Adipocyte (in vitro differentiated cells): ENCODE measurements around the gene RPRD2.

Source experiments
- DNase-seq: peaks from one replicate; pipeline ENCODE4 v3.0.0-alpha.2; 2015; ENCODE audit warnings: low read depth
- H3K27me3 ChIP-seq: replicated peaks from 2 replicates; pipeline ENCODE4 v1.7.0; 2013; ENCODE audit warnings: mild to moderate bottlenecking, low read length, moderate library complexity; ENCODE audit not compliant: control insufficient read depth, insufficient read depth
- H3K36me3 ChIP-seq: 2 replicates; pipeline ENCODE4 v1.7.0; 2013; ENCODE audit warnings: low read length, mild to moderate bottlenecking, moderate library complexity; ENCODE audit not compliant: control insufficient read depth, insufficient read depth, severe bottlenecking
- H3K4me1 ChIP-seq: 2 replicates; pipeline ENCODE4 v1.7.0; 2013; ENCODE audit warnings: mild to moderate bottlenecking, low read length, moderate library complexity; ENCODE audit not compliant: control insufficient read depth, insufficient read depth
- H3K4me3 ChIP-seq: 2 replicates; pipeline ENCODE4 v1.7.0; 2013; ENCODE audit warnings: mild to moderate bottlenecking, low read length, moderate library complexity
- H3K9ac ChIP-seq: 2 replicates; pipeline ENCODE4 v1.7.0; 2013; ENCODE audit warnings: mild to moderate bottlenecking, low read length, moderate library complexity
- H3K9me3 ChIP-seq: 2 replicates; pipeline ENCODE4 v1.7.0; 2013; ENCODE audit warnings: mild to moderate bottlenecking, low read length, moderate library complexity; ENCODE audit not compliant: control insufficient read depth

RPRD2 gene

GRCh38 chr1:150516050-150516591 is 152.2 kb downstream of the RPRD2 start:
- Histone ChIP-seq H3K4me1 (peaks cover 9% of the 10 kb centered on the region), H3K9me3 (no peaks in the 10 kb centered on the region), H3K27me3 (no peaks in the 10 kb centered on the region), H3K9ac (peak overlapping the region; percentile 86), H3K4me3 (peak overlapping the region; percentile 94), H3K36me3 (peaks cover 15% of the 10 kb centered on the region)
- peak; percentile 50 for DNase-seq

GRCh38 chr1:150516616-150517015 is 152.7 kb downstream of the RPRD2 start:
- DNase-seq = no peak
- peaks cover 10% of the 10 kb centered on the region for H3K36me3 ChIP-seq
- H3K4me3 ChIP-seq = peak overlapping the region; percentile 94
- no peaks in the 10 kb centered on the region for H3K27me3 ChIP-seq
- peaks cover 9% of the 10 kb centered on the region for H3K4me1 ChIP-seq
- peak overlapping the region; percentile 86 for H3K9ac ChIP-seq
- no peaks in the 10 kb centered on the region for H3K9me3 ChIP-seq

DNA sequence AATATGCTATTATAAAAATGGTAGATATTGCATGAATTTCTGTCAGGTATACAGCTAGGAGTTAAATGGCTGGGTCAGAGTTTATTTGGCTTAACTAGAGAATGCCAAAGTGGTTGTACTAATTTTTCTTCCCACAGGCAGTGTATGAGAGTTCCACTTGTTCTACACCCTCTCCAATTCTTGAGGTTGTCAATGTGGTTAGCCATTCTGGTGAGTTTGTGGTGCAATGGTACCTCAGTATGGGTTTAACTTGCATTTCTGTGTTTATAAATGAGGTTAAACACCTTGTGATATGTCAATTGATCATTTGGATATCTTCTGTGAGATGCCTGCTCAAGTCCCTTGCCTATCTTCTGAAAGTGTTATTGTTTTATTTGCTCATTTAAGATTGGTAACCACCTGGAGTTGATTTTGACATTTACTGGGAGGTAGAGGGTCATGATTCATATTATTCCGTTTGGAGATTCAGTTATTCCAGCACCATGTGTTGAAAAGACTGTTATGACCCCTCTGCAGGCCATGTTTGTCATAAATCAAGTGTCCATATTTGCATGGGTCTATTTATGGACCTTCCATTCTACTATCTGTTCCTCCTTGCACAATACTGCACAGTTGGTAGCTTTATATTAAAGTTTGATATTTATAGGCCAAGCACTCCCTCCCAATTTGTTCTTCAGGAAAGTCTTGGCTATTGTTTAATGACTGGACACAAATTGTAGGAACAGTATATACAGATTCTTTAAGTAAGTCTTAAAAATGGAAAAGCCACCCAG is 157.4 kb downstream of the RPRD2 start:
- no peak overlapping the region for H3K4me3 ChIP-seq
- DNase-seq = no peak
- H3K9me3 ChIP-seq = no peaks in the 10 kb centered on the region
- no peaks in the 10 kb centered on the region for H3K36me3 ChIP-seq
- peaks cover 1% of the 10 kb centered on the region for H3K4me1 ChIP-seq
- H3K9ac ChIP-seq = no peak overlapping the region
- H3K27me3 ChIP-seq = no peaks in the 10 kb centered on the region

DNA sequence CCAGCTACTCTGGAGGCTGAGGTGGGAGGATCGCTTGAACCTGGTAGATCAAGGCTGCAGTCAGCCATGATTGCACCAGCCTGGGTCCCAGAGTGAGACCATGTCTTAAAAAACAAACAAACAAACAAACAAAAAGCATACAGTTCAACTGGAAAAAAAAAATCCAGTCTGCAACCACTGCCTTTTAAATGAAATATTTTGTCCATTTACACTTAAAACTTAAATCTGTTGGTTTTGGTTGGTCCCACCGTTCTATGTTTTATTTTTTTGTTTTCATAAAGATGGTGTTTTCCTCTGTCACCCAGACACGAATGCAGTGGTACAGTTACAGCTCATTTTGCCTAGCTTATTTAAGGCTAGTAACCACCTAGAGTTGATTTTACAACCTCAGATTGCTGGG is 161.4 kb downstream of the RPRD2 start:
- Histone ChIP-seq H3K9me3 (no peaks in the 10 kb centered on the region), H3K4me3 (no peak overlapping the region), H3K4me1 (peaks cover 22% of the 10 kb centered on the region), H3K27me3 (no peaks in the 10 kb centered on the region), H3K9ac (no peak overlapping the region), H3K36me3 (no peaks in the 10 kb centered on the region)
- no peak for DNase-seq
